NB4 (cell line): Measurements from ENCODE around the gene SERPINE3.

ENCODE experiments used
- DNase-seq: peaks from one replicate; pipeline ENCODE4 v3.0.0; 2010; ENCODE audit warnings: low read depth
- H3K4me3 ChIP-seq: one replicate; pipeline ENCODE4 v1.5.1; 2011; ENCODE audit warnings: mild to moderate bottlenecking, low read depth, low read length, moderate library complexity
- CTCF ChIP-seq: IDR thresholded peaks from one replicate; pipeline ENCODE4 v1.5.1; 2012; ENCODE audit warnings: low read depth, low read length
- MAX ChIP-seq: IDR thresholded peaks from 2 replicates; pipeline ENCODE4 v1.6.1; 2011; ENCODE audit warnings: low read depth, low read length
- MYC ChIP-seq: IDR thresholded peaks from 2 replicates; pipeline ENCODE4 v1.6.1; 2011; ENCODE audit warnings: low read depth, low read length
- POLR2A ChIP-seq: IDR thresholded peaks from 2 replicates; pipeline ENCODE4 v1.6.1; 2011; ENCODE audit warnings: mild to moderate bottlenecking; ENCODE audit not compliant: insufficient read length; ENCODE audit errors: extremely low read depth

Gene SERPINE3

DNA sequence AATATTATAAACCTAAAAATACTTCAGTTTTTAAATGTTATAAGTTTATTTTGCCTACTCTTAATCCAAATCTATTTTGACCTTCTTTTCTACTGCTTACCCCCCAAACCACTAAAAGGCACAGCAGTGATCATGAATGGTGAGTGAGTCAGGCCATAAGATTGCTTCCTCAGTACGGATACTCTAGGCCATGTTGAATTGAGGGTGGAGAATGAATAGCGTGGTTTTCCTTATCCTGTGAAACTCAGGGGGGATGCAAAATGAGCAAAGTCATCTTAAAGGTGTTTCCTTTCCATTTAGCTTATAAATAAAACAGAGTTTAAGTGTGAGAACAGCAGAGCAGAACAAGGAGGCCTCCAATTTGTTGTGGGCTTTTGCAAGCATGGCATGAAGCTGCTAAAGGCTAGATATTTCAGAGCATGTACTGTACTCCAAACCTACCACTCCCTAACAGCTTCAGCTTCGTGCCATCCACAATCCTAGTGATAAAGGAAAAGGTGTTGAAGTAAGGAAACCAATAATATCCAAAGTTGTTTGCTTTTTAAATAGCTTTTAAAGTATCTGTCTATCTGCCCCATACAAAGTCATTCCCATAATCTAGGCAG, 25.0 kb downstream of the SERPINE3 start:
- no peak for DNase-seq
- TF ChIP-seq CTCF: no peak
- TF ChIP-seq MYC: no peak
- no peak for TF ChIP-seq MAX
- no peak for TF ChIP-seq POLR2A

GRCh38 chr13:51370116-51370515, 30.6 kb downstream of the SERPINE3 start:
- peak; percentile 57 for DNase-seq
- no peak overlapping the region for H3K4me3 ChIP-seq
- TF ChIP-seq POLR2A (no peak), MAX (no peak), MYC (no peak), CTCF (no peak)

More for the DNA sequence above, 25.0 kb downstream of the SERPINE3 start:
- H3K4me3 ChIP-seq: no peak overlapping the region

- DNase-seq: no peak
- no peak overlapping the region for H3K4me3 ChIP-seq
- TF ChIP-seq MAX (no peak), MYC (no peak), CTCF (no peak), POLR2A (no peak)
These were observed 31.3 kb downstream of the SERPINE3 start for GRCh38 chr13:51370811-51371210.

- TF ChIP-seq POLR2A: no peak
- no peak for TF ChIP-seq CTCF
- TF ChIP-seq MAX: no peak
- no peak for TF ChIP-seq MYC
- DNase-seq: no peak
- no peak overlapping the region for H3K4me3 ChIP-seq
These were observed 32.4 kb downstream of the SERPINE3 start for GRCh38 chr13:51371768-51372399.

DNA sequence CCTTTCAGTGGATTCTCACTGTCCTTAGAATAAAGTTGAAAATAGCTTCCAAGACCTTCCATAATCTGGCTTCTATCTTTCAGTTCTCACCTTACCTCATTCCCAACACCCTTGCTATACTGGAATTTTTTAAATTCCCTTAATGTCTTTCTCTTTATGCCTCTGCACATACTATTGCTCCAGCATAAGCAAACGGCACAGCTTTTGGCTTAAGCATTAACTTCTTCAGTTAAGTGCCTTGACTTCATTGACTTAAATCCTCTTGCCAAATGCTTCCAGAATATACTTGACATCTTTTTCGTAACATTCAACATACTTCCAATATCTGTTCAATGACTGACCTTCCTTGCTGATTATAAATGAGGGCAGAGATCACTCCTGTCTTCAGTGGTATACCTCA, 34.0 kb downstream of the SERPINE3 start:
- no peak for TF ChIP-seq POLR2A
- TF ChIP-seq MAX: no peak
- TF ChIP-seq CTCF: no peak
- no peak for TF ChIP-seq MYC
- DNase-seq: no peak
- no peak overlapping the region for H3K4me3 ChIP-seq
